ENCODE measurements around the gene LAIR1.

LAIR1 gene

DNA sequence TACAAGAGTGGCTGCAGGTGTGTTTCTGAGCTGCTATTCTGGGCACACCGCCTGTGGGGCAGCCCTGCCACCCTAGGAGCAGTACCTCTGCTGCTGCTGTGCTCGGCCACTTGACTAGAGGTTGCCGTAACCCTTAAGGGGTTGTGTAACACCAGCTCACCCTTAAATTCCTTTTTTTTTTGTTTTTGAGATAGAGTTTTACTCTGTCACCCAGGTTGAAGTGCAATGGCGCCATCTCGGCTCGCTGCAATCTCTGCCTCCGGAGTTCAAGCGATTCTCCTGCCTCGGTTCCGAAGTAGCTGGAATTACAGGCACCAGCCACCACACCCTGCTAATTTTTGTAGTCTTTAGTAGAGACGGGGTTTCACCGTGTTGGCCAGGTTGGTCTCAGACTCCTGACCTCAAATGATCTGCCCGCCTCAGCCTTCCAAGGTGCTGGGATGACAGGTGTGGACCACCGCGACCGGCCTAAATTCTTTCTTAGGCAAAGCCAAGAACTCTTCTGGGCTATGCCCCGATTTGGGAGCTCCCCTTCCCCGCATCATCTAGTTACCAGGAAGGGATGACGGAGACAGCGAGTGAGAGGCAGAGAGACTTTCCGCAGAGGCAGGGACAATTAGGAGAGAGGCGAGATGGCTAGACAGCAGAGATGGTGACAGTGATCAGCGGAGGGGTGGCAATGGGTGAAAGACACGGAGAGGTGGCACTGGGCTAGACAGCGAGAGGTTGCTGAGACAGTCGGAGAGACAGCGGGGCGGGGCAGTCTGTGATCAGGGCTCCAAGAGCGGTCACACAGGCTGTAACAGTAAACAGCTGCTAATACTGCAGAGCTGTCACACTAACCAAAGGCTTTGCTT is 47.4 kb downstream of the LAIR1 start:
- DNase-seq (ENCODE audit: low read depth), result no peak

DNA sequence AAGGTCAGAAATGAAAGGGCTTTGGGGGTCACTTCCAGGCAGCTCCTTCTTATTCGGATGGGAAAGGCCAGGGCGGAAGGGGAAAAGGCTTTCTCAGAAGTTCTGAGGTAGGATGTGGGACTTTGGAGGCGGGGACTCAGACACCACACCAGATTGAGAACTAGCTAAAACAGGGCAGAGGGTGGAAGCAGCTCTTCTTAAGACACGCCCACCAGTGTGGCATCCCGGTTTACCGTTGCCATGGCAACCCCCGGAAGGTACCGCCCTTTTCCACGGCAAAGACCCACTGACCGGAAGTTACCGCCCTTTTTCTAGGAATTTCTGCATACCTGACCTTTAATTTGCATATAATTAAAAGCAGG is 48.0 kb downstream of the LAIR1 start:
- no peak for DNase-seq (ENCODE audit: low read depth)

DNA sequence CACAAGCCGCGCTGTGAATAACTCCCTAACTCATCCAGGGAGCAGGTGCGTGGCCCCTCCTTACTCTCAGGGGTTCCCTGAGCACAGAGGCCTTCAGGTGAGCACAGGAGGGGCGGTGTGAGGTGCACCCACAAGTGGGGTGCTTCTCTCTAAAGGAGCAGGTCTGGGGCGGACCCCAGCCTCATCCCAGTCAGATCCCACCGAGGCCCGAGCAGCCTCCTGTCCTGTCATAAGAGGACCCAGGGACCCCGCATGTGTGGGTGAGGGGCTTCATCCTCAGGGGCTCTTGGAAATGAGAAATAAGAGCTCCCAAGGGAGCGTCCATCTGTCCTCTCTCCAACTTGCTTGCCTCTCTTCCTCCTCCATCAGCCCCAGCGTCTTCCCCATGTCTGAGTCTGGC is 48.8 kb downstream of the LAIR1 start:
- no peak for DNase-seq (ENCODE audit: low read depth)

DNA sequence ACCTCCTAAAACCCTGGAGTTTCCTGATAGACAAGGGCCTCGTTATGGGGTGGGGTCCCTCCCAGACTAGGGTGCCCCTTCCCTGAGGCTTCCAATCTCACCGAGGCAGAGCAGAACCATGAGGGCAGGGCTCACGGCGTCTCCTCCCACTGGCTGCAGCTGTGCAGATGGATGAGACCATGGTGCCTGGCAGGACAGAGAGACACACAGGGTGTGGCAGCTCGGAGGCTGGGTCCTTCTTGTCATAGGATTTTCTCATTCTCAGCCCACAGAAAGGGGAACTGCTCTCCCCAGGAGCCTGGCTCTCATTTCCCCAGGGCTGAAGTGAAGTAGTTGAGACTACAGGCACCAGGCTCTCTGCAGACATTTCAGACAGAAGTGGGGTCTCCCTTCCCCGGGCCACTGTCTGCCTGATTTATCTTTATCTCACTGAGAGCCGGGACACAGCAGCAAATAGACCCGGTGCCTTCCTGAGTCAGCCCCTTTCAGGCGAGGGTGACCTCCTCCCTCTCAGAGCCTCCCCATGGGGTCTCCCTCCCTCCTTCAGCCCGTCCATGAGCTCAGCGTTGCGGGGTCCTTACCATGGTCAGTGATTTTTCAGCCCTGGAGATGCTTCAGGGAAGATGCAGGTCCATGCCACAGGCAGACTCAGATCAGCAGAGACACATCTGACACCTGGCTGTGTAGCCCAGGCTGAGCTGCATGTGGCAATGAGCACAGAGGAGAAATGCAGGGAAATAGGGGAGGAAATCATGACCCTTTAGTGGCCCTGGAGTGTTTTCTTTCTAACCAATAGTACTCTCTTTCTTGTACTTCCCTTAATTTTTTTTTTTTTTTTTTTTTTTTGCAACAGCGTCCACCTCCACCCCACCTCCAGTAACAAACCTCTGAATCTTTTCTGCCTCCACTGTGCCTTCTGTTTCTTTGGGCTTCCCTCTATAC is 52.0 kb downstream of the LAIR1 start, which contains the start of gene LILRA5:
TSS of gene LILRA5 (minus strand) at position 731 of the 942 bp plus-strand sequence. CDS start at position 584, 147 bp downstream.
- no peak for DNase-seq (ENCODE audit: low read depth)

DNA sequence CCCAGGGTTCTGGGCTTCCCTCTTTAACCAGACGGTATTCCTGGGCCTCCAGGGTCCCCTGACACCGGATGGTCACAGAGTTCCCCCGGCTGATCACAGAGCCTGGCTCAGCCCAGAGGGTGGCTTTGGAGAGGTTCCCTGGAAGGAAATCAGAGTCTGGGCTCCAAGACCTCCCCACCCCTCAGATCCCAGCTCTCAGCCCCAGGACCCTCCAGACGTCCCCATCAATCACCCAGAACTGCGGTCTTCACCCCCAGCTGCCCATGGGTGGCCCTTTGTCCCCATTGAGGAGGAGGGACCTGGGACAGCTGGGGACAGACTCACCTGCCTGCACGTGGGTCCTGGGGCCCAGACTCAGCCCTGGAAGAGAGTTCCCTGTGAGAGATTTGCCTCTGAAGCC is 52.7 kb downstream of the LAIR1 start:
- no peak for DNase-seq (ENCODE audit: low read depth)

DNA sequence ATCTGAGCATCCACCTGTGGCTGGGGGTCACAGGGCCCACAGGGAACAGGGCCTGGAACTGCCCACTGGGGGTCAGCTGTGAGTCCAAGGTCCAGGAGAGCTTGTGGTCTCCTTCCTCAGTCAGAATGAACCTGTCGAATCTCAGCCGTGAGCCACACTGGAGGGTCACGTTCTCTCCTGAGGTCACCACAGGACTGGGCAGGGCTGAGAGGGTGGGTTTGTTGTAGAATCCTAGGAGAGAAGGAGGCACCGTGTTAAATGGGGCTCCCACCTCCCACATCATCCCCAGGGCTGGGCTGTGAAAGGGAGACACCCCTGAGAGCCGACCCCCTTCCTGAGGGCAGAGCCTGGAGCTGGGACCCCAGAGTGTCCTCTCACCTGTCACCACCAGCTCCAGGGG is 53.2 kb downstream of the LAIR1 start:
- DNase-seq (ENCODE audit: low read depth), result no peak

DNA sequence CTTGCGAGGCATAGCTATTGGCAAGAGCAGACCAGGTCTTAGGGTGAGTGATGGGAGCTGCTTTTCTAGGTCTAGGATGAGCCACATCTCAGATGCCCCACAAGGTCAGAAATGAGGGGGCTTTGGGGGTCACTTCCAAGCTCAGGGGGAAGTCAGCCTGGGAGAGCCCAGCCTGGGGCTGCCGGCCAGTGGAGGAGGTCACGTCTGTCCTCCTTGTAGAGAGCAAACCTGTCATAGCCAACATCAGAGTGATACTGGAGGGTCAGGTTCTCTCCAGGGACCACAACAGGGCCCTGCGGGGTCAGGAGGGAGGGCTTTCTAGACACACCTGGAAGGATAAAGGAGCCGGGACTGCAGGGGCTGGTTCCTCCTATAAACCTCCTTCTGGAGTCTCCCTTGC is 54.2 kb downstream of the LAIR1 start:
- DNase-seq (ENCODE audit: low read depth), result no peak

DNA sequence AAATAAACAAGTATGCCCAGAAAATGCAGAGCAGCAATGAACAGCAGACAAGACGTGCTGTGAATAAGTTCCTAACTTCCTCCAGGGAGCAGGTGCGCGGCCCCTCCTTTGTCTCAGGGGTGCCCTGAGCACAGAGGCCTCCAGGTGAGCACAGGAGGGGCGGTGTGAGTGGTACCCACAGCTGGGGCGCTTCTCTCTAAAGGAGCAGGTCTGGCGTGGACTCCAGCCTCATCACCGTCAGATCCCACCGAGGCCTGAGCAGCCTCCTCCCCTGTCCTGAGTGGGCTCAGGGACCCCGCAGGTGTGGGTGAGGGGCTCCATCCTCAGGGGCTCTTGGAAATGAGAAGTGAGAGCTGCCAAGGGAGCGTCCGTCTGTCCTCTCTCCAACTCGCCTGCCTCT is 54.9 kb downstream of the LAIR1 start:
- no peak for DNase-seq (ENCODE audit: low read depth)

DNA sequence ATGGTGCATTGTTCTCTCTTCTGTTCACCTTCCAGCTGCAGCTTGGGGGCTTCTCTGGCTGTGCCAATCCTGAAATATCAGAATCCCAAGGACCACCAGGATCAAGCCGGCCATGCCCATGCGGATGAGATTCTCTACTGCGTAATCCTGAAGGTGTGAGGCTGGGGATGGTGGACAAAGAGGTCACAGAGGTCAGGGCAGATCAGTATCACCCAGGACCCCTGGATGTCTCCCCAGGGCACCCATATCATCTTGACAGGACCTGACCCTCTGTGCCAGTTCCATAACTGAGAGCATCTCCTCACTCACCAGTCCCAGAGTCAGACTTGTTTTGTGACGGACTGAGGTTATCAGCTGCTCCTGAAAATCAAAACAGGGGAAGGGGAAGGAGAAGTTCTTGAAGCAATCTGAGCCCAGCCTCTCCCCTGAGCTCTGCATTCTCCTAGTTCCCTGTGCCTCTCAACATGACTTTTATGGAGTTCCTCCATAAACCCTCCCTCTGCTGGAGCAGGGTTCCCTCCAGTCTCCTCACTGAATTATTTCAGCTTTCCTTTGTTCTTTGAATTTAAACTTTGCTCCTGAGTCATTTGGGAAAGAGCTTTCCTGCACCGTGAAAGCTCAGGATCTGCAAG is 57.2 kb downstream of the LAIR1 start:
- no peak for DNase-seq (ENCODE audit: low read depth)

DNA sequence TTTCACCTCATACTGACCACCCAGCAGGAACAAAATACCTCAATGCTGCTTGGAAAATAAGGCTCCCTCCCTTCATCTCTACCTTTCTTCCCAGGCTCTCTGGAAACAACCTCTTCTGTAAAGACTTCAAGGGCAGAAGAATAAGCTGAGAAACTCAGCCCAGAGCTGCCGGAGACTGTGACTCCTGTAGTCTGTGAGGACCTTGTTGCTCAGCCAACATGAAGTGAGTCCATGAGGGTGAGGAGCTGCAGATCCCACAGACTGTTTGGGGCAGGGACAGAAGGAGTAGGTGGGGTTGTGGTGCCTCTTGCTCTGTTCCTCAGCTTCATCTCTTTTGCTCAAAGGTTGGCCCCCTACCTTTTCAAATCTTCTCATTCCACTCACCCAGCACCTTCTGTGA is 59.6 kb downstream of the LAIR1 start:
- no peak for DNase-seq (ENCODE audit: low read depth)

DNA sequence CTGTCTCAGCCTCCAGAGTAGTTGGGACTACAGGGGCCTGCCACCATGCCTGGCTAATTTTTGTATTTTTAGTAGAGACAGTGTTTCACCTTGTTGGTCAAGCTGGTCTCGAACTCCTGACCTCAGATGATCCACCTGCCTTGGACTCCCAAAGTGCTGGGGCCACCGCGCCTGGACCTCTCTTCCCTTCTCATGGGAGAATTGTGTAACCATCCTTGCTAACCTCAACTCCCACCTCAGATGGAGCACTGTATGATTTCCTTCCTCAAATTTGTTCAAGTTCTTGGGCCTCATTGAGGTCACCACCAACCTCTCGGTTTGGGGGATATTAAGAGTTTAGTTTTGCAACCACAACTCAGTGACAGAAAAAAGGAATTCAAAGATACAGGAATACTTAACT is 62.5 kb downstream of the LAIR1 start:
- DNase-seq (ENCODE audit: low read depth), result no peak

Data from GM04503 (cell line).